H1 (cell line): Measurements from ENCODE around the gene DLG5. TPM values are rescaled to one million over a fixed set of nuclear protein-coding genes. Genes with fewer than 3 reads are reported as not detected.

Experiments used
- ASH2L ChIP-seq: fragments of 200-600, 300-600 bp; sonication (generic); IDR thresholded peaks from one replicate; pipeline ENCODE4 v1.7.1; 2017; ENCODE audit warnings: low read length
- CEBPB ChIP-seq: IDR thresholded peaks from 2 replicates; pipeline ENCODE4 v1.6.1; 2012; ENCODE audit warnings: low read depth, low read length
- CREB1 ChIP-seq: IDR thresholded peaks from 2 replicates; pipeline ENCODE4 v1.6.1; 2012; ENCODE audit warnings: inconsistent platforms
- CTBP2 ChIP-seq: IDR thresholded peaks from 2 replicates; pipeline ENCODE4 v1.7.0; 2011; ENCODE audit warnings: borderline replicate concordance, mild to moderate bottlenecking, moderate library complexity, mixed read lengths, low read length; ENCODE audit not compliant: insufficient read depth, insufficient read length
- EP300 ChIP-seq, 2 experiments: IDR thresholded peaks; 1 replicate in 1 of 2; 2 replicates in 1 of 2; pipeline ENCODE4 v1.6.1; 2011 to 2012; ENCODE audit warnings: low read depth in 2 of 2, low read length in 2 of 2, mild to moderate bottlenecking in 2 of 2, borderline replicate concordance in 1 of 2, inconsistent platforms in 1 of 2, moderate library complexity in 1 of 2
- GABPA ChIP-seq: IDR thresholded peaks from 2 replicates; pipeline ENCODE4 v1.6.1; 2011; ENCODE audit warnings: mild to moderate bottlenecking, low read length, moderate library complexity, borderline replicate concordance; ENCODE audit not compliant: insufficient read depth
- MAFK ChIP-seq: IDR thresholded peaks from 2 replicates; pipeline ENCODE4 v1.6.1; 2012; ENCODE audit warnings: low read depth, mild to moderate bottlenecking, improper control_type of control experiment, low read length
- NRF1 ChIP-seq: IDR thresholded peaks from 2 replicates; pipeline ENCODE4 v1.6.1; 2011; ENCODE audit warnings: mild to moderate bottlenecking, low read depth, low read length, improper control_type of control experiment
- POLR2AphosphoS5 ChIP-seq: IDR thresholded peaks from 2 replicates; pipeline ENCODE4 v1.6.1; 2011; ENCODE audit warnings: low read depth, low read length
- RAD21 ChIP-seq, 2 experiments: IDR thresholded peaks in 1 of 2; conservative IDR thresholded peaks in 1 of 2; 2 replicates each; pipeline ENCODE4 v1.6.1; 2011; ENCODE audit warnings: low read depth in 2 of 2, low read length in 2 of 2, improper control_type of control experiment in 1 of 2, inconsistent platforms in 1 of 2, mild to moderate bottlenecking in 1 of 2, moderate library complexity in 1 of 2
- RBBP5 ChIP-seq: IDR thresholded peaks from 2 replicates; pipeline ENCODE4 v1.7.1; 2012; ENCODE audit warnings: low read depth, mild to moderate bottlenecking, inconsistent platforms, low read length, moderate library complexity, borderline replicate concordance
- RFX5 ChIP-seq: IDR thresholded peaks from 2 replicates; pipeline ENCODE4 v1.6.1; 2011; ENCODE audit warnings: low read depth, low read length, improper control_type of control experiment, borderline replicate concordance
- SP1 ChIP-seq: IDR thresholded peaks from 2 replicates; pipeline ENCODE4 v1.6.1; 2011; ENCODE audit warnings: low read depth, low read length
- SP2 ChIP-seq: IDR thresholded peaks from 2 replicates; pipeline ENCODE4 v1.6.1; 2012; ENCODE audit warnings: mild to moderate bottlenecking, low read length, inconsistent platforms
- SRF ChIP-seq: IDR thresholded peaks from 2 replicates; pipeline ENCODE4 v1.6.1; 2011; ENCODE audit warnings: mild to moderate bottlenecking, low read depth, low read length, moderate library complexity
- TEAD4 ChIP-seq: IDR thresholded peaks from 2 replicates; pipeline ENCODE4 v1.6.1; 2012; ENCODE audit warnings: low read depth, low read length, inconsistent platforms, mixed read lengths
- polyA plus RNA-seq, 7 experiments: library from polyadenylated mRNA; depleted of rRNA in 3 of 7; stranded (reverse) in 5 of 7; unstranded in 2 of 7; fragments of >200 nt in 5 of 7; fragments of 200-250 nt in 2 of 7; gene quantifications; 1 replicate in 5 of 7; 2 replicates in 1 of 7; 4 replicates in 1 of 7; pipeline versions ENCODE4 v1.2.1 to v1.2.3, GENCODE V29; 2011 to 2013; ENCODE audit warnings: missing spikeins in 2 of 7, mixed read lengths in 2 of 7
- total RNA-seq: library from RNA; stranded (reverse); fragmentation: NEBNext Ultra II Directional; extraction: Animal tissue kit (Norgen Biotek cat#: 25700); gene quantifications from 2 replicates; pipeline ENCODE4 v1.2.1, GENCODE V29; 2021
- TF ChIP-seq, protein P1 (sequence below): IDR thresholded peaks from 2 replicates; pipeline ENCODE4 v1.6.1; 2012; ENCODE audit warnings: low read length, inconsistent platforms
- TF ChIP-seq, protein P2 (sequence below): IDR thresholded peaks from 2 replicates; pipeline ENCODE4 v1.6.1; 2012; ENCODE audit warnings: inconsistent platforms

Gene DLG5
- total and polyA plus RNA-seq, 2 of the 8 experiments (the other 6 are each of a cell fraction or from before 2014, with no cell fraction given): 15.6 to 71.4 TPM

DNA sequence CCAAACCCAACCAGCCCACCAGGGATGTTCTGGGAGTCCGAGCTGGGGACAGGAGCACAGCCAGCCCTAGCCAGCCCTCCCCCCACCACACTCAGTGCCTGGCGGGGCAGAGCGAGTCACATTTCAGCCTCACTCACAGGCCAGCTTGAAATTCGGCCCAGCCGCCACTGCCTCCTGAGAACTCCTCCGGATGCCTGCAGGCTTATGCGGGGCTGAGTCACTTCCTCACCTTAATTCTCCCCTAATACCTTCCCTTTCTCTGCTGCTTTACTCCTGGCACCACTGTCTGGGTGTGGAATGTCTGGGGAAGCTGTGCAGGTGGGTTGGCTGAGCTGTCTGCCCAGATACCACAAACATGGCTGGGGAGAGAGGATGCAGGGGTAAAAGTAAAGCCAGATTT lies 22.6 kb upstream of the DLG5 start (continued):
- TF ChIP-seq EP300 (IDR thresholded peaks at IDR 0.05; ENCODE audit: borderline replicate concordance in 1 of 2, low read depth in 2 of 2, low read length in 2 of 2) (no peak), SP2 (no peak), RFX5 (no peak), CTBP2 (no peak), SP1 (0 out of 2 replicates have a peak, but pooled peaks have one; percentile 18), RBBP5 (peak; percentile 81; the same call in 1 of the 2 replicates), CREB1 (peak; percentile 20; the same call in 1 of the 2 replicates), TEAD4 (0 out of 2 replicates have a peak, but pooled peaks have one; percentile 2), MAFK (peak; percentile 2; the same call in 1 of the 2 replicates), RAD21 (IDR thresholded peaks at IDR 0.05 in 1 of 2, conservative IDR thresholded peaks at IDR 0.05 in 1 of 2; ENCODE audit: low read depth in 2 of 2, low read length in 2 of 2) (no peak), ASH2L (peak; percentile 92), POLR2AphosphoS5 (no peak; the same call in 1 of the 2 replicates), NRF1 (no peak), GABPA (no peak), CEBPB (no peak), SRF (no peak)
- TF ChIP-seq, protein P1, sequence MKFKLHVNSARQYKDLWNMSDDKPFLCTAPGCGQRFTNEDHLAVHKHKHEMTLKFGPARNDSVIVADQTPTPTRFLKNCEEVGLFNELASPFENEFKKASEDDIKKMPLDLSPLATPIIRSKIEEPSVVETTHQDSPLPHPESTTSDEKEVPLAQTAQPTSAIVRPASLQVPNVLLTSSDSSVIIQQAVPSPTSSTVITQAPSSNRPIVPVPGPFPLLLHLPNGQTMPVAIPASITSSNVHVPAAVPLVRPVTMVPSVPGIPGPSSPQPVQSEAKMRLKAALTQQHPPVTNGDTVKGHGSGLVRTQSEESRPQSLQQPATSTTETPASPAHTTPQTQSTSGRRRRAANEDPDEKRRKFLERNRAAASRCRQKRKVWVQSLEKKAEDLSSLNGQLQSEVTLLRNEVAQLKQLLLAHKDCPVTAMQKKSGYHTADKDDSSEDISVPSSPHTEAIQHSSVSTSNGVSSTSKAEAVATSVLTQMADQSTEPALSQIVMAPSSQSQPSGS: no peak
- TF ChIP-seq, protein P2, sequence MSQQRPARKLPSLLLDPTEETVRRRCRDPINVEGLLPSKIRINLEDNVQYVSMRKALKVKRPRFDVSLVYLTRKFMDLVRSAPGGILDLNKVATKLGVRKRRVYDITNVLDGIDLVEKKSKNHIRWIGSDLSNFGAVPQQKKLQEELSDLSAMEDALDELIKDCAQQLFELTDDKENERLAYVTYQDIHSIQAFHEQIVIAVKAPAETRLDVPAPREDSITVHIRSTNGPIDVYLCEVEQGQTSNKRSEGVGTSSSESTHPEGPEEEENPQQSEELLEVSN: no peak
- TF ChIP-seq, all 59 proteins: peak for 11
